Nephron (organoid): ENCODE results near the gene ARHGAP26.

Experiments used
- H3K27ac Mint-ChIP-seq, 3 experiments: 2 replicates each; pipeline ENCODE4 v1.8.0; 2020; ENCODE audit warnings: mixed read lengths in 3 of 3, mild to moderate bottlenecking in 2 of 3, moderate library complexity in 1 of 3
- H3K27me3 Mint-ChIP-seq: 2 replicates; pipeline ENCODE4 v1.8.0; 2021; ENCODE audit warnings: low read depth, mild to moderate bottlenecking, moderate library complexity, mixed read lengths
- H3K36me3 Mint-ChIP-seq: 2 replicates; pipeline ENCODE4 v1.8.0; 2020; ENCODE audit warnings: low read depth, mixed read lengths
- H3K4me1 Mint-ChIP-seq: 2 replicates; pipeline ENCODE4 v1.8.0; 2020; ENCODE audit warnings: mixed read lengths
- H3K4me3 Mint-ChIP-seq, 3 experiments: 2 replicates each; pipeline ENCODE4 v1.8.0; 2020; ENCODE audit warnings: mild to moderate bottlenecking in 3 of 3, mixed read lengths in 3 of 3, moderate library complexity in 2 of 3
- H3K9me3 Mint-ChIP-seq: 2 replicates; pipeline ENCODE4 v1.8.0; 2020; ENCODE audit warnings: mixed read lengths
- TF ChIP-seq, protein P1 (sequence below), 3 experiments: fragments of 200-600 bp; sonication (generic); IDR thresholded peaks; one replicate each; pipeline ENCODE4 v1.5.0; 2021; ENCODE audit warnings: antibody characterized with exemption in 3 of 3; ENCODE audit not compliant: unreplicated experiment in 3 of 3

The ARHGAP26 gene

DNA sequence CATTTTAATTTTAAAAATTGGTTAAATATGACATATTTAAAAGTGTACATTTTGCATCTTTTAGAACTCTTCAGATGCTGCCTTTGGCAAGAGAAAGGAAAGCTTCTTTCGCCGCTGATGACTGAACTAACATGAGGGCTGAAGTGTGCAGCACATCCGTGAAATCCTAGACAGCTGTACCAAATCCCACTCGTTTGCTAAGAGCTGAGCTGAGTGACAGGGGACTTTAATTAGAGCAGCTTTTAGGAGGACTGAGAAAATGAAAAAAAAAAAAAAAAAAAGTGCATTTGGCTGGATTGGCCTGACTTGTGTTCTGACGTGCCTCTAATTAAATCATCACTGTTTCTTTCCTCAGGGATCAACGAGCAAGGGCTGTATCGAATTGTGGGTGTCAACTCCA, 271.3 kb downstream of the ARHGAP26 start:
- Mint-ChIP-seq H3K36me3 (no peaks in the 10 kb centered on the region), H3K9me3 (no peaks in the 10 kb centered on the region), H3K4me1 (peaks cover 40% of the 10 kb centered on the region), H3K4me3 (peak overlapping the region in 1 of 3 experiments; percentile 39), H3K27me3 (peaks cover under 1% of the 10 kb centered on the region), H3K27ac (peak overlapping the region; percentile 21 to 69 (median 56))
- TF ChIP-seq, protein P1, sequence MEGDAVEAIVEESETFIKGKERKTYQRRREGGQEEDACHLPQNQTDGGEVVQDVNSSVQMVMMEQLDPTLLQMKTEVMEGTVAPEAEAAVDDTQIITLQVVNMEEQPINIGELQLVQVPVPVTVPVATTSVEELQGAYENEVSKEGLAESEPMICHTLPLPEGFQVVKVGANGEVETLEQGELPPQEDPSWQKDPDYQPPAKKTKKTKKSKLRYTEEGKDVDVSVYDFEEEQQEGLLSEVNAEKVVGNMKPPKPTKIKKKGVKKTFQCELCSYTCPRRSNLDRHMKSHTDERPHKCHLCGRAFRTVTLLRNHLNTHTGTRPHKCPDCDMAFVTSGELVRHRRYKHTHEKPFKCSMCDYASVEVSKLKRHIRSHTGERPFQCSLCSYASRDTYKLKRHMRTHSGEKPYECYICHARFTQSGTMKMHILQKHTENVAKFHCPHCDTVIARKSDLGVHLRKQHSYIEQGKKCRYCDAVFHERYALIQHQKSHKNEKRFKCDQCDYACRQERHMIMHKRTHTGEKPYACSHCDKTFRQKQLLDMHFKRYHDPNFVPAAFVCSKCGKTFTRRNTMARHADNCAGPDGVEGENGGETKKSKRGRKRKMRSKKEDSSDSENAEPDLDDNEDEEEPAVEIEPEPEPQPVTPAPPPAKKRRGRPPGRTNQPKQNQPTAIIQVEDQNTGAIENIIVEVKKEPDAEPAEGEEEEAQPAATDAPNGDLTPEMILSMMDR (IDR thresholded peaks at IDR 0.05; ENCODE audit: unreplicated experiment in 3 of 3): no peak

DNA sequence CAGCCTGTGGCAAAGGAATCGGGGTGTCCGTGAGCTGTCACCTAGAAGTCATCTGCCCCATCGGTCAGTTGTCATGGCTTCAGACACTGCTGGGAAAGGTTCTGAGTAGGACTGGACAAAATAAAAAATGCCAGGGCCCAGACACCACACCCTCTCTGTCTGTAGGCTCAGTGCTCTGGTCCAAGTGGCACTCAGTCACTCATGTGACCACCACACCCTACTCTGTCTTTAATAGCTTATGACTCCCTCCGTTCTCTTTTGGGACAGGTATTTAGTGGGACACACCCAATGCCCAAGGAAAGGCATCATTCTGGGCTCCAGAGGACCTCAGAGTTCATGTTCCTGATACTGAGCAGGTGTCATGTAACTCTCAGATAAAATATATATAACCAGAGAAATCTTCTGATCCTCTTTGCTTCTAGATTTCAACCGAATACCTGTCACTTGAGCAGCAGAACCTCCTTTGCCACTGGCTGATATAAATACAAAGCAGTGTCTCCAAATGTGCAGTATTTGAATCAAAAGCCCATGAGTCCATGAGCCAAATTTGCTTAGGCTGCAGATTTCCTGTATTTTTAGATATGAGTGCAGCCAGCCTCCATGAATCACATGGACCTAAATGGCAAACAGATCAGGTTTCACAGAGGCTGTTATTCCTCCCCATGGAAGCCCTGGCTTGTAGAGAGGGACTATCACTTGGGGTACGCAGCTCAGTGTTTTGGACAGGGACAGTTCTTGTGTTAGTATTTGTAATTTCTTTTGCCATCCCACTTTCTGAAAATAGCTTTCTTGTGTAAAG, 272.0 kb downstream of the ARHGAP26 start:
- TF ChIP-seq, protein P1 (IDR thresholded peaks at IDR 0.05; ENCODE audit: unreplicated experiment in 3 of 3): no peak
- H3K27ac Mint-ChIP-seq: peak overlapping the region; percentile 43 to 56 (median 51)
- H3K36me3 Mint-ChIP-seq: no peaks in the 10 kb centered on the region
- H3K4me1 Mint-ChIP-seq: peaks cover 40% of the 10 kb centered on the region
- no peaks in the 10 kb centered on the region for H3K27me3 Mint-ChIP-seq
- peak overlapping the region in 1 of 3 experiments; percentile 6 for H3K4me3 Mint-ChIP-seq
- no peaks in the 10 kb centered on the region for H3K9me3 Mint-ChIP-seq

DNA sequence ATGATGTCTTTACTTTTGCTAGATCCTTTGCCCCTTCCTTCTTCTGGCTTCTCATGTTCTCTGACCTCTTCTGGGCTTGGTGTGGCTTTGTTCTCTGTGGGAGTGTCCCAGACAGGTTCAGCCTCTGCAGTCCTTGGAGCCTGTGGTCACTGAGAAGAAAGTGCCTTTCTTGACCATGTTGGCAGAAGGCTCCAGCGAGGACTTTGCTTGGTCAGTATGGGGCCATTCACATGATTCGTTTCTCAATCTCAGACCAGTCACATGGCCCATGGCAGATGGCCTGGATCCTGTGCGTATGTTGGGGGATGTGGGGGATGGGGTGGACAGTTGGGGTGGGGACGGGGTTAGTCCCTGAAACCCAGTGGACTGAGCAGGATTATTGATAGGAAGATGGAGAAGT, 274.1 kb downstream of the ARHGAP26 start:
- Mint-ChIP-seq H3K27me3 (no peaks in the 10 kb centered on the region), H3K4me1 (peaks cover 40% of the 10 kb centered on the region), H3K27ac (no peak overlapping the region), H3K36me3 (no peaks in the 10 kb centered on the region), H3K4me3 (no peak overlapping the region), H3K9me3 (no peaks in the 10 kb centered on the region)
- TF ChIP-seq, protein P1 (IDR thresholded peaks at IDR 0.05; ENCODE audit: unreplicated experiment in 3 of 3): no peak

DNA sequence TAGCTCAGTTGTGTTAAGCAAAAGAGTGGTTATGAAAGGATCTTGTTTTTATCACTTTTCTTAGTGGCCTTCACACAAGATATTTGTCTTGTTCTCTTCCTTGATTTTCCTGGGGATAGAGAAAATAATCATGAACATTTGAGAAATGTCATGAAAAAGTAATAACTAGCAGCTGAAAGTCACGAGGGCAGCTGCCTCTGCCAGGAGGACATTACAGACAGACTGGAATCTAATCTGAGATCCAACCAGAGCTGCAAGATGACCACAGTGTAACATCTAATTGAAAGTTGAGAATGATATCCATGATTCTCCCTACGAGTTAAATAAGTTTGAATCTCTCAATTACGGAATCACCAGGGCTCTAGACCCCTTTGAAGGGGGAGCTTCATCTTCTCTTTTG, 274.9 kb downstream of the ARHGAP26 start:
- H3K4me3 Mint-ChIP-seq: no peak overlapping the region
- H3K9me3 Mint-ChIP-seq: no peaks in the 10 kb centered on the region
- H3K4me1 Mint-ChIP-seq: peaks cover 40% of the 10 kb centered on the region
- H3K27me3 Mint-ChIP-seq: no peaks in the 10 kb centered on the region
- H3K36me3 Mint-ChIP-seq: no peaks in the 10 kb centered on the region
- H3K27ac Mint-ChIP-seq: peak overlapping the region in 1 of 3 experiments; percentile 17
- TF ChIP-seq, protein P1 (IDR thresholded peaks at IDR 0.05; ENCODE audit: unreplicated experiment in 3 of 3): no peak

DNA sequence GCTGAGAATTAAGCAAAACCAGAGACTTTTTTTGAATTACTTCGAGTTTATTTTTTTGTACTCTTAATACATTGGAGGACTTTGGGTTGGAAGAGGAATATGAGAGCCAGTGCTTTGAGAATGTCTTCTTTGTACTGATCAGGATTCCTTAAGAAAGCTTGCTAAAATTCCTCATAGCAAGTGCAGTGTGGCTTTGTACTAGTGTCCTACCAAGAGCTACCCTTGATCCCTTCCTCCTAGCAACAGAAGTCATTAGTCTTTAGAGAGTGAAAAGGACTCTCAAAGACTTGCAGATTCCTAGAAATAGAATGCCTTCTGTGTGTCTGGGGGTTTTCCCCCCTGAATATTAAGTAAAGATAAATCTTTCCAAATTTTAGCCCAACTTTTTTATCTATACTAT, 276.1 kb downstream of the ARHGAP26 start:
- peaks cover 40% of the 10 kb centered on the region for H3K4me1 Mint-ChIP-seq
- no peaks in the 10 kb centered on the region for H3K9me3 Mint-ChIP-seq
- TF ChIP-seq, protein P1 (IDR thresholded peaks at IDR 0.05; ENCODE audit: unreplicated experiment in 3 of 3): no peak
- H3K27ac Mint-ChIP-seq: no peak overlapping the region
- no peak overlapping the region for H3K4me3 Mint-ChIP-seq
- H3K36me3 Mint-ChIP-seq: no peaks in the 10 kb centered on the region
- no peaks in the 10 kb centered on the region for H3K27me3 Mint-ChIP-seq

DNA sequence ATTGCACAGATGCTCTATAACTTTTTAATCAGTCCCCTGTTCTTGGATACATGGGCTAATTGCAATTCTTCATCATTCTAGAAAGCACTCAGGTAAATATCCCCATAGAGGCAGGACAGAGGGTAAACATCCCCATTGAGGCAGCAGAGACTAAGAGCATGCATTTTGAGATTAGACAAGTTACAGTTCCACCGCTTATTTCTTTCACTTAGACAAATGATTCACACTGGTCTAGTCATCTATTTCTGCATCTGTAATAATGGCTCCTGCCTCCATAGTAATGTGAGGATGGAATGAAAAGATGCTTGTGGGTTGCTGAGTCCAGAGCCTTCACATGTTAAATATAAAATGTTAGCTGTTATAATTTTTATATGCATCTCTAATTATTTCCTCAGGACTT, 276.9 kb downstream of the ARHGAP26 start:
- Mint-ChIP-seq H3K27ac (no peak overlapping the region), H3K27me3 (no peaks in the 10 kb centered on the region), H3K36me3 (no peaks in the 10 kb centered on the region), H3K4me1 (peaks cover 40% of the 10 kb centered on the region), H3K9me3 (no peaks in the 10 kb centered on the region), H3K4me3 (no peak overlapping the region)
- TF ChIP-seq, protein P1 (IDR thresholded peaks at IDR 0.05; ENCODE audit: unreplicated experiment in 3 of 3): no peak
